Adipocyte (in vitro differentiated cells): Measurements from ENCODE around the gene CAD.

ENCODE experiments used
- DNase-seq: peaks from one replicate; pipeline ENCODE4 v3.0.0-alpha.2; 2015; ENCODE audit warnings: low read depth
- H3K27me3 ChIP-seq: replicated peaks from 2 replicates; pipeline ENCODE4 v1.7.0; 2013; ENCODE audit warnings: mild to moderate bottlenecking, low read length, moderate library complexity; ENCODE audit not compliant: control insufficient read depth, insufficient read depth
- H3K36me3 ChIP-seq: 2 replicates; pipeline ENCODE4 v1.7.0; 2013; ENCODE audit warnings: low read length, mild to moderate bottlenecking, moderate library complexity; ENCODE audit not compliant: control insufficient read depth, insufficient read depth, severe bottlenecking
- H3K4me1 ChIP-seq: 2 replicates; pipeline ENCODE4 v1.7.0; 2013; ENCODE audit warnings: mild to moderate bottlenecking, low read length, moderate library complexity; ENCODE audit not compliant: control insufficient read depth, insufficient read depth
- H3K4me3 ChIP-seq: 2 replicates; pipeline ENCODE4 v1.7.0; 2013; ENCODE audit warnings: mild to moderate bottlenecking, low read length, moderate library complexity
- H3K9ac ChIP-seq: 2 replicates; pipeline ENCODE4 v1.7.0; 2013; ENCODE audit warnings: mild to moderate bottlenecking, low read length, moderate library complexity
- H3K9me3 ChIP-seq: 2 replicates; pipeline ENCODE4 v1.7.0; 2013; ENCODE audit warnings: mild to moderate bottlenecking, low read length, moderate library complexity; ENCODE audit not compliant: control insufficient read depth

CAD gene

DNA sequence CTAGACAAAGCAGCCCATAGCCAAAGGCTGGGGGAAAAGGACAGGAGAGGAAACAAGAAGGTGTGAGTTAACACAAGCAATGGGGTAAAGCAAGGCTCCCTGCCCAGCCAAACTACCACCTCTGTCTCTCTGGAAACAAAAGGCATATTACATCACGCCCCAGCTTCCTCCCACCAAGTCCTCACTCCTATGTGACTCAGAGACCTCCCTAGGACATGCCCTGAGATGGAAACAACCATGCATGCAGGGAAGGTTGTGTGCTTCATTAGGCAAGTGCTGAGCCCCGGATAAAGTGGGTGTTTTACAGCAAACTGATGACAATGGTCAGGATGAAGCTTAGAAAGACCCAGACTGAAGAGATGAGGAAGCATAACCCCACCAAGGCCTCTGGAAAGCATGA, 14.3 kb upstream of the CAD start:
- H3K4me3 ChIP-seq = no peak overlapping the region
- H3K9ac ChIP-seq = no peak overlapping the region
- H3K36me3 ChIP-seq = peaks cover 78% of the 10 kb centered on the region
- no peaks in the 10 kb centered on the region for H3K9me3 ChIP-seq
- no peaks in the 10 kb centered on the region for H3K27me3 ChIP-seq
- DNase-seq = no peak
- H3K4me1 ChIP-seq = peaks cover 4% of the 10 kb centered on the region

DNA sequence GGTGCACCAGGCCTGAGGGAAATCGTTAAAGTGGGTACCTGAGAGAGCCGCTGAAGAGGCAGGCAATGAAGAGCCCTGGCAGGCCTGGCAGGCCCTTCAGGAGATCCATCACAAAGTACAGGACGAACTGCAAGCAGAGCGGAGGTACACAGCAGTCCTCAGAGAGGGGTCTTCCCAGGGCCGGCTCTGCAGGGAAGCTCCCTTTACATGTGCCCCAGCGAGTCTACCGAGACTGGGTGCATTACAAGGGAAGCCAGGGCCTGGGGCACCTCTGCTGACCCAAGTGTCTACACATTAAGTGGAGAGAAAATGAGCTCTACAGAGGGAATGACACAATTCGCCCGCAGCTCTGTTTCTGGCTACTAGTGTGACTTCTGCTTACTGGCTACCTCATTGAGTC, 13.4 kb upstream of the CAD start:
- peaks cover 11% of the 10 kb centered on the region for H3K4me1 ChIP-seq
- no peak overlapping the region for H3K4me3 ChIP-seq
- DNase-seq = no peak
- H3K9ac ChIP-seq = no peak overlapping the region
- peaks cover 87% of the 10 kb centered on the region for H3K36me3 ChIP-seq
- no peaks in the 10 kb centered on the region for H3K9me3 ChIP-seq
- no peaks in the 10 kb centered on the region for H3K27me3 ChIP-seq

DNA sequence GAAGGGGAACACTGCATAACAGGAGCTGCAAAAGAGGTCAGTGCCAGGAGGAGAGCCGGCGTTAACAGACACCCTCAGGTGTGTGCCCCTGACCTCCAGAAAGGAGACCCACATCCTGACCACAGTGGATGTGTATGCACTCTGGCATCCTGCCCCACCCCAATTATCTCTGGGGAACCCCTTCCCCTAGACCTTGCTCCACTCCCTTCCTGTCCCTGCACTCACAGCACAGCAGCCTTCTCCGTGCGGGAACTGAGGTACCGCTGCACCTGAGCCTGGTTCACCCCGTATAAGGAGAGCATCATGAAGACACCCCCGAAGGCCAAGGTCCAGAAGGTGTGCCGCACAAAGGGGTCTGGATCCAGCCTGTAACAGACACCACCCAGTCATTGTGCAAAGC, 12.6 kb upstream of the CAD start:
- no peaks in the 10 kb centered on the region for H3K9me3 ChIP-seq
- H3K9ac ChIP-seq = no peak overlapping the region
- H3K27me3 ChIP-seq = no peaks in the 10 kb centered on the region
- DNase-seq = no peak
- H3K36me3 ChIP-seq = peaks cover 92% of the 10 kb centered on the region
- no peak overlapping the region for H3K4me3 ChIP-seq
- peaks cover 19% of the 10 kb centered on the region for H3K4me1 ChIP-seq

DNA sequence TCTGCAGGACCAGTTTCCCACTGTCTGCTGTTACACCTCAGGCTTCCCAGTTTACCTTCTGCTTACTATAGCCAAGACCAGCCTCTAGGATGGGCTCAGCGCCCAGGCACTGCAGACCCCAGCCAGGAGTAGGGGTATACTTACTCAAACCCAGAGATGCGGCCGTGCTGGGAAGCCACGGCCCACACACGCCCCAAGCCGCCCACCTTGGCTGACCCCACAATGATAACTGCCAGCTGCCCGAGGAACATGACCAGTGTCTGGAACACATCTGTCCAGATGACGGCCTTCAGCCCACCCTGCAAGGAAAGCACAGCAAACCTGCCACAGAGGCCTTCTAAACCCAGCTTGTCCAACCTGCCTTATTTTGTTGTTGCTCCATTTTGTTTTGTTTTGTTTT, 12.0 kb upstream of the CAD start:
- no peak overlapping the region for H3K9ac ChIP-seq
- peaks cover 26% of the 10 kb centered on the region for H3K4me1 ChIP-seq
- H3K36me3 ChIP-seq = peaks cover 86% of the 10 kb centered on the region
- H3K9me3 ChIP-seq = no peaks in the 10 kb centered on the region
- H3K4me3 ChIP-seq = no peak overlapping the region
- H3K27me3 ChIP-seq = no peaks in the 10 kb centered on the region
- DNase-seq = no peak

DNA sequence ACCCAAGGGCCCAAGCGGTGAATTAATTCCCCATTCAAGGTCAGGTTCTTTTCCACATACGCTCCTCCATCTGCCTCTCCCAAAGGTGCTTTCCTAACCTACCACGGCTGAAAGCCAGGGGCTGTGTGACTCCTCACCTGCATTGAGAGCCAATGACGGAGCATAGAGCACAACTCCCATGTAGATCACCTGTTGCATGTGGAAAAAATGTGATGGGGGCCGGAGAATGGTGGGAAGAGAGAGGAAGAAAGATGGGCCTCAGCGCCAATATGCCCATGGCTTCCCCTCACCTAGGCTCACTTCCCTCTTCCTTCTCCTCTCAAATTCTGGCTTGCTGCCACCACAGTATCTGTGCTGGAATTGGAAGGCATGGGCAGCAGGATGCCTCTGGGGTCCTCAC, 10.8 kb upstream of the CAD start:
- no peak for DNase-seq
- H3K4me1 ChIP-seq = peaks cover 32% of the 10 kb centered on the region
- H3K9me3 ChIP-seq = no peaks in the 10 kb centered on the region
- H3K27me3 ChIP-seq = no peaks in the 10 kb centered on the region
- no peak overlapping the region for H3K9ac ChIP-seq
- H3K36me3 ChIP-seq = peaks cover 79% of the 10 kb centered on the region
- H3K4me3 ChIP-seq = no peak overlapping the region

DNA sequence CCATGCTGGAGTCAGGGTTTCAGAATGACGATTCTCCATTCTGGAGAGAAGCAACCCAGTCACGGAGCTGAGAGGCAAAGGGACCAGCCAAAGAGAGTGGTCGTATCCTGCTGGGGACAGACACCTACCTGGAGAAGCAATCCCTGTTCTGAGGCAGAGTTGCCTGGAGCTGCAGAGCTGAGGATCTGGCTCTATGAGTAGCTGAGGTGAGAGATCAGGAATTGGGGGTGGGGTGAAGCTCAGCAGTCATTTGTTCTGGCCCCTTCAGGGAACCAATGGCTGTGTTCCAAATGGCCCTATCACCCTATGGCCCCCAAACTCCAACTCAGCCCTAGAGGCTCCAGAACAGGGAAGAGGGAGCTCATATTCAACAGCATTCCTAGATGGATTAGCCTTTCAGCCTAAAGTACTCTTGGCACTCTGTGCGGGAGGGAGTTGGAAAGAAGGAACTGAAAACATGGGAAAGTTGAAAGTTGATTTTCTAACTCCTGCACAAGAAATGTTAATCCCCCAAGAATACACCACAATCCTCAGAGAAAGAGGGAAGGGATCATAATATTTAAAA, 8.6 kb upstream of the CAD start:
- H3K4me1 ChIP-seq = peaks cover 40% of the 10 kb centered on the region
- no peak for DNase-seq
- peak overlapping the region; percentile 56 for H3K9ac ChIP-seq
- no peaks in the 10 kb centered on the region for H3K27me3 ChIP-seq
- H3K9me3 ChIP-seq = no peaks in the 10 kb centered on the region
- H3K36me3 ChIP-seq = peaks cover 58% of the 10 kb centered on the region
- H3K4me3 ChIP-seq = peak overlapping the region; percentile 48

DNA sequence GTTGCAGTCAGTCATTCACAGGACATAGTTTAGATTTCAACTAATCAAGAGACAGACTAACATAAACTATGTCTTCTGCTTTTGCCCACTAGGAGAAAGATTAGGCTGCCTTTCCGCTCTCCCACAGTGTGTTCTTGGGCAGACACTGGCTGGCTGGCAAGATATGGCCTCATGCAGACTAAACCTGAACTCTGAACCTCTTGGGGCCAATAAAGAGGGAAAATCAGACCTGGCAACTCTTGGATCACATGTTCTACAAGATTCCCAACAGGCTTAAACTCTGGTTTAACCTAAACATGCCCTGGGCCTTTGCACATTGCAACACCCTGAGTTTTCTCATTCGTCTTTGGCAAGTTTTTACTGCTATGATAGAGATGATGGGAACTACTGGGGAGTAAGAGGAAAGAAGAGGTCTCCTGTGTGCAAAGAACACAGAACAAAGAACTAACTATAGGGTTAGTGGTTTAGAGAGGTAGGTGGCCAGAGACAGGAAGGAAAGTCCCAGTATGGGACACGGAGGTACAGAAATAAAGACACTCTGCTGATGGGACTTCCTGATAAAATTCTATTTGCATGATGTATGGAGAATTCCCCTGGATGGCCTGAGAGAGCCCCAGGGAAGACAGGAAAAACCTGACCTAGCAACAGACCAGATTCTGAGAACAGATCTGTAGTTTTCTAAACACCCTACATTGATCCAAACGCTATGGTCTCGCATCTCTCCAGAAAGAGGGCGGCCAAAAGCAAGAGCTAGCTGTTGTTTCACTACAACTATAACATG, 7.4 kb upstream of the CAD start:
- peaks cover 41% of the 10 kb centered on the region for H3K4me1 ChIP-seq
- H3K4me3 ChIP-seq = peak overlapping the region; percentile 48
- peak overlapping the region; percentile 56 for H3K9ac ChIP-seq
- H3K9me3 ChIP-seq = no peaks in the 10 kb centered on the region
- no peak for DNase-seq
- H3K27me3 ChIP-seq = no peaks in the 10 kb centered on the region
- peaks cover 46% of the 10 kb centered on the region for H3K36me3 ChIP-seq

DNA sequence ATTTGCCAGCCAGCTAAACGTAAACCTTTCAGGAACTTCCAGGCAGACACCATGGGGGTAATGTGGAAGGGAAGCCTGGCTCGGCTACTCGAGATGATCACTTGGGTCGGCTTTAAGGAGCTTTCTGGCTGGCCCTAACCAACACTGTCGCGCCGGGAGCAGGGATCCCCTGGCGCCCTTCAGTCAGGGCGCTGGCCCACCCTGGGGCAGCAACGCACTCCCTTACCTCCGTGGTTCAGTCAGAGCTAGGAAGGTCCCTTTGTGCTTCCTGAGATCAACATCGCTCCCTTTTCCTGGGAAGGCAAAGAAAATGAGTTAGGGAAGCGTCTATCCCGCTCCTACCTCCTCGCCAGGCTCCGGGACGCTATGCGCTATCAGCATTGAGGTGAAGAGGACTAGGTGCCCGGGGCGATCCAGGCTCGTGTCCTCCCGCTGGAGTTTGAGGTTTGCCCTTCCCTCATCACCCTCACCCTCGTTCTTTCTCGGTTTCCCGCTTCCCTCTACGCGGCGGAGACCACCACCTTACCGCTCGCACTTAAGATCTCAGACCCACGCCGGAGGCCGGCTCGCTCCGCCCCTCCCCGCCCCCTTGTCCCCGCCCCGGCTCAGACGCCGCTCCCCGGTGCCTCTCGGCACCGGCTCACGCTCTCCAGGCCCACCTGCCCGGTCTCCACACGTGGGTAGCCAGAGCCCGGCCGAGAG, 5.8 kb upstream of the CAD start:
- DNase-seq = no peak
- H3K4me1 ChIP-seq = peaks cover 41% of the 10 kb centered on the region
- no peaks in the 10 kb centered on the region for H3K9me3 ChIP-seq
- H3K4me3 ChIP-seq = peak overlapping the region; percentile 95
- H3K9ac ChIP-seq = peak overlapping the region; percentile 99
- no peaks in the 10 kb centered on the region for H3K27me3 ChIP-seq
- H3K36me3 ChIP-seq = peaks cover 41% of the 10 kb centered on the region

DNA sequence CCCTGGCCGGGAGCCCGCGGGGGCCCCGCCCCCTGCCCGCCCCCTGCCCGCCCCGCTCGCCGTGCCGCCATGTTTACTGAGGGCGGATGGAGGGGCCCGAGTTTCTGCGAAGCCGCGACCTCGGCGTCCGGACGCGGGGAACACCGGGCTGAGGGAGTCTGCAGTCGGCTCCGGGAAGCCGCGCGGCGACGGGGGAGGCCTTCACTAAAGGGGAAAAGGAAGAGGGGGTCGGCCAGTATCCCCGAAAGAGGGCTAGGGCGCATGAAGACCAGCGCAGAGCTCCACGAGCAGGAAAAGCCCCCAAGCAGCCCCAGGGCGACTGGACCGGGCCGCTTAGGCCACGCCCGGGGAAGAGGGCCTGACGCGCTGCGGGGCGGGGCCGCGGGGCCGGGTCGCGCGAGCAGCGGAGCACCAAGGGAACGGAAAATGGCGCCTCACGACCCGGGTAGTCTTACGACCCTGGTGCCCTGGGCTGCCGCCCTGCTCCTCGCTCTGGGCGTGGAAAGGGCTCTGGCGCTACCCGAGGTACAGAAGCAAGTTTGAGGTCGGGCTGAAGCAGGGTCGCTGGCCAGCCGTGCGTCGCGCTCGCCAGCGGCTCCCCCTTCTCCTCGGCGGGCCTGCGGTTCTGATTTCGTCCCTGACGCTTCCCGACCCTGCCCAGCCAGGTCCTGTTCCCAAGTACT, 5.1 kb upstream of the CAD start, which contains the start of the genes ATRAID and SLC5A6:
Gene ATRAID (plus strand): TSS at position 99 of the 683 bp plus-strand sequence. CDS start 328 bp downstream, at position 427.
Gene SLC5A6 (minus strand): TSS at position 326 of the 683 bp plus-strand sequence. CDS start 4,618 bp downstream, outside the sequence.
- Histone ChIP-seq H3K9ac (peak within 1 kb of the TSS; percentile 99), H3K36me3 (peaks cover 38% of the 10 kb centered on the region), H3K4me1 (peaks cover 46% of the 10 kb centered on the region), H3K4me3 (peak within 1 kb of the TSS; percentile 95), H3K9me3 (no peaks in the 10 kb centered on the region), H3K27me3 (no peaks in the 10 kb centered on the region)
- DNase-seq = peak; percentile 96

DNA sequence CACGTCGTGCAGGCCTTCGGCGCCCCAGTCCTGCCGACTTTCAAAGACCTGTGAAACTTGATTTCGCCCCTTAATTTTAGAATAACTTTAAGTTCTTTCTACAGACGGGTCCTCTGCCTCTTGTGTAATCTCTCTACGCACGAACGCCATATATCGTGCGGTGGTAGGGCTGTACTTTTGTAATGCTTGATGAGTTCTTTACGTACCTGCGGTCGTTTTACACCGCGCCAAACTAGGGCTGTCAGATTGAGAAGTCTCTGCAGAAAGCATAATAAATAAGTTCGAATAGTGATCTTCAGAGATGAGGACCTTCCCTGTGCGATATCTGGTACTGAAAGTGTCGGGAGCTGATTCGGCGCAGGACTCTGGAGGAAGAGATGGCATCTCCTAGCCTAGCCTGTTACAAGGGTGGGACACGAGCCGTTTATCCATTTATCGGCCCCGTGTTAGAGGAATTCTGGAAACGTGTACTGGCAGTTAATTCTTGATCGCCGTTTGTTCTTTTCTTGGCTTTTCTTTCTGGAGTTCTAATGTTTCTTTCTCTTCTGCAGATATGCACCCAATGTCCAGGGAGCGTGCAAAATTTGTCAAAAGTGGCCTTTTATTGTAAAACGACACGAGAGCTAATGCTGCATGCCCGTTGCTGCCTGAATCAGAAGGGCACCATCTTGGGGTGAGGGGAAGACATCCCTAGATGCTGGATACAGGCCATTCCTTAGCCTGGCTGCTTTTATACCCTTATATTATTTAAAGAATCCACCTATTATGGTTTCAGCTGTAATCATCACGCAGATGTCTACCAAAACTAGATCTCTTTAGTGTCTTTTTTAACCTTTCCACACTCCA, 4.3 kb upstream of the CAD start:
- DNase-seq = peak; percentile 86

More for the DNA sequence above, 4.3 kb upstream of the CAD start:
- H3K9ac ChIP-seq = peak overlapping the region; percentile 99
- no peaks in the 10 kb centered on the region for H3K9me3 ChIP-seq
- peaks cover 30% of the 10 kb centered on the region for H3K36me3 ChIP-seq
- peaks cover 43% of the 10 kb centered on the region for H3K4me1 ChIP-seq
- peak overlapping the region; percentile 95 for H3K4me3 ChIP-seq
- no peaks in the 10 kb centered on the region for H3K27me3 ChIP-seq
